ENCODE results near the gene ARHGEF35. TPM values are rescaled to one million over a fixed set of nuclear protein-coding genes. Genes with fewer than 3 reads are reported as not detected.

Gene ARHGEF35
- total and polyA plus RNA-seq, 2 of the 4 experiments (the other 2 are of a cell fraction), result not detected

GRCh38 chr7:144158861-144159260 is 36.8 kb downstream of the ARHGEF35 start:
- no peak overlapping the region for H2BK5ac ChIP-seq (ENCODE audit: low read depth, low read length, poor library complexity, severe bottlenecking)
- H3K4me3 ChIP-seq (ENCODE audit: insufficient read depth, low read depth, low read length), result no peak overlapping the region
- no peak overlapping the region for H4K5ac ChIP-seq (ENCODE audit: low read depth, low read length)
- H2AK5ac ChIP-seq (ENCODE audit: low read depth, low read length), result no peak overlapping the region
- H3K9ac ChIP-seq (ENCODE audit: low read depth, low read length), result no peak overlapping the region
- H4K8ac ChIP-seq (ENCODE audit: low read depth in 2 of 2, low read length in 2 of 2), result no peak overlapping the region
- H2BK15ac ChIP-seq (ENCODE audit: low read depth, low read length), result no peak overlapping the region
- intact Hi-C loops (cut with micrococcal nuclease), result loop anchor here (1.0 kb wide), 1 partner anchor 36 kb away; the partner anchor contains the start of gene OR2A14
- H2BK120ac ChIP-seq (ENCODE audit: low read depth, low read length), result no peak overlapping the region
- DNase-seq (no peak), ATAC-seq (ENCODE audit: low read depth) (no peak)
- H3K9me1 ChIP-seq (ENCODE audit: insufficient read depth, low read length), result no peaks in the 10 kb centered on the region
- no peaks in the 10 kb centered on the region for H3K9me3 ChIP-seq (ENCODE audit: control insufficient read depth, insufficient read depth, low read length)
- no peak overlapping the region for H2AK9ac ChIP-seq (replicated peaks; ENCODE audit: low read depth, low read length, poor library complexity)
- no peak overlapping the region for H3K56ac ChIP-seq (ENCODE audit: extremely low read depth, insufficient read depth, low read length)
- no peak overlapping the region for H3K4ac ChIP-seq (ENCODE audit: low read depth, low read length)
- in situ Hi-C loops (cut with MboI; ENCODE audit: low sequenced_read_pairs), result no loop called here
- no peak overlapping the region for H3K4me2 ChIP-seq (ENCODE audit: low read depth, low read length)
- no peaks in the 10 kb centered on the region for H3K36me3 ChIP-seq (ENCODE audit: control insufficient read depth, insufficient read depth, low read length)
- no peaks in the 10 kb centered on the region for H4K20me1 ChIP-seq (ENCODE audit: insufficient read depth, low read length)
- dilution Hi-C loops (cut with HindIII; ENCODE audit: low sequenced_read_pairs, unreplicated experiment), result no loop called here
- TF ChIP-seq MAFK (IDR thresholded peaks at IDR 0.05; ENCODE audit: low read depth, low read length) (no peak), POLR2A (IDR thresholded peaks at IDR 0.05; ENCODE audit: low read depth, low read length) (no peak), MAZ (IDR thresholded peaks at IDR 0.05; ENCODE audit: borderline replicate concordance, low read depth, low read length) (no peak), SMC3 (IDR thresholded peaks at IDR 0.05; ENCODE audit: low read depth, low read length) (no peak), RCOR1 (IDR thresholded peaks at IDR 0.05; ENCODE audit: insufficient replicate concordance, low read length) (no peak), CHD1 (IDR thresholded peaks at IDR 0.05; ENCODE audit: low read depth, low read length) (no peak), FOS (IDR thresholded peaks at IDR 0.05; ENCODE audit: low read depth, low read length) (no peak), CTCF (conservative IDR thresholded peaks at IDR 0.05; ENCODE audit: low read depth, low read length) (no peak), CEBPB (IDR thresholded peaks at IDR 0.05; ENCODE audit: low read depth, low read length) (no peak), MXI1 (IDR thresholded peaks at IDR 0.05; ENCODE audit: borderline replicate concordance, low read depth, low read length) (no peak), BHLHE40 (IDR thresholded peaks at IDR 0.05; ENCODE audit: low read depth, low read length) (no peak), RAD21 (IDR thresholded peaks at IDR 0.05; ENCODE audit: low read length) (no peak), NFE2L2 (IDR thresholded peaks at IDR 0.05; ENCODE audit: low read depth, low read length) (no peak), RFX5 (IDR thresholded peaks at IDR 0.05; ENCODE audit: low read depth, low read length) (no peak), ELK1 (IDR thresholded peaks at IDR 0.05; ENCODE audit: borderline replicate concordance, low read depth, low read length) (no peak), USF2 (IDR thresholded peaks at IDR 0.05; ENCODE audit: low read depth, low read length) (no peak)
- BruUV-seq (replicated peaks), result no TSS peak
- no peak overlapping the region for H4K91ac ChIP-seq (ENCODE audit: insufficient read depth, low read depth, low read length)
- CTCF ChIA-PET, result no interaction called here
- no peak overlapping the region for H2AFZ ChIP-seq (replicated peaks; ENCODE audit: low read length, poor library complexity)
- POLR2A ChIA-PET (ENCODE audit: unreplicated experiment), result no interaction called here
- no peaks in the 10 kb centered on the region for H3K27me3 ChIP-seq (ENCODE audit: control insufficient read depth, insufficient read depth, low read length)
- no CpG with 5 or more reads among the region's 1 CpG for WGBS, 2 experiments (ENCODE audit: extremely low coverage in 2 of 2, insufficient read length in 1 of 2)
- H2BK20ac ChIP-seq (ENCODE audit: low read depth, low read length), result no peak overlapping the region
- no peak overlapping the region for H3K18ac ChIP-seq (ENCODE audit: low read depth, low read length)
- H3K14ac ChIP-seq (replicated peaks; ENCODE audit: low read depth, low read length), result no peak overlapping the region
- no peaks in the 10 kb centered on the region for H3K4me1 ChIP-seq (ENCODE audit: control insufficient read depth, insufficient read depth, low read length)
- no peaks in the 10 kb centered on the region for H3K79me1 ChIP-seq (ENCODE audit: low read depth in 1 of 2, low read length in 2 of 2)
- H3K27ac ChIP-seq (ENCODE audit: insufficient read depth, low read length), result no peak overlapping the region
- no peak overlapping the region for H3K23ac ChIP-seq (ENCODE audit: low read depth, low read length)

All from IMR-90 (cell line).